HepG2 (cell line): ENCODE data around the gene FGF19. TPM values are rescaled to one million over a fixed set of nuclear protein-coding genes. Genes with fewer than 3 reads are reported as not detected.

Experiments
- CBX5 ChIP-seq: sonication (generic); formaldehyde crosslinking; IDR thresholded peaks from 2 replicates; pipeline ENCODE4 v1.4.0; 2020; ENCODE audit warnings: missing genetic modification reagents, borderline replicate concordance
- PHB2 ChIP-seq: fragments of 450-650 bp; IDR thresholded peaks from 2 replicates; pipeline ENCODE4 v1.6.1; 2018; ENCODE audit not compliant: partially characterized antibody
- ZC3H4 ChIP-seq: sonication (generic); formaldehyde crosslinking; IDR thresholded peaks from 2 replicates; pipeline ENCODE4 v1.4.0; 2020; ENCODE audit warnings: missing genetic modification reagents, borderline replicate concordance
- ZNF598 ChIP-seq: sonication (generic); formaldehyde crosslinking; IDR thresholded peaks from 2 replicates; pipeline ENCODE4 v1.5.1; 2020; ENCODE audit warnings: mild to moderate bottlenecking, missing genetic modification reagents, borderline replicate concordance
- polyA plus RNA-seq, 8 experiments: library from polyadenylated mRNA; depleted of rRNA in 3 of 8; stranded (reverse) in 7 of 8; unstranded in 1 of 8; fragments of >200 nt; fragmentation: Illumina TruSeq in 4 of 8; extraction: Trizol in 4 of 8; gene quantifications; 2 replicates each; pipeline versions ENCODE4 v1.2.1 to v1.2.3, GENCODE V29; 2011 to 2016; ENCODE audit warnings: low read depth in 4 of 8, missing spikeins in 1 of 8, mixed read lengths in 1 of 8; ENCODE audit not compliant: insufficient read depth in 1 of 8
- total RNA-seq, 5 experiments: library from RNA; depleted of rRNA; stranded (reverse); fragments of >200 nt; fragmentation: Illumina TruSeq; extraction: Trizol; gene quantifications; 2 replicates each; pipeline ENCODE4 v1.2.3, GENCODE V29; 2016; ENCODE audit warnings: low read depth in 1 of 5
- TF ChIP-seq, protein P1 (sequence below), 2 experiments: fragments of 450-650 bp in 1 of 2; sonication (generic) in 1 of 2; formaldehyde crosslinking in 1 of 2; IDR thresholded peaks; 2 replicates each; pipeline versions ENCODE4 v1.6.1 to v1.8.0; 2016 to 2022; ENCODE audit warnings: antibody characterized with exemption in 1 of 2, mild to moderate bottlenecking in 1 of 2, missing genetic modification reagents in 1 of 2
- TF ChIP-seq, protein P2 (sequence below): sonication (generic); formaldehyde crosslinking; IDR thresholded peaks from 2 replicates; pipeline ENCODE4 v1.5.1; 2020; ENCODE audit warnings: mild to moderate bottlenecking, moderate library complexity, missing genetic modification reagents

The FGF19 gene
- total and polyA plus RNA-seq, 2 of the 13 experiments (the other 11 are each of a cell fraction or from before 2014, with no cell fraction given), result 0.07 TPM; not detected in 1

DNA sequence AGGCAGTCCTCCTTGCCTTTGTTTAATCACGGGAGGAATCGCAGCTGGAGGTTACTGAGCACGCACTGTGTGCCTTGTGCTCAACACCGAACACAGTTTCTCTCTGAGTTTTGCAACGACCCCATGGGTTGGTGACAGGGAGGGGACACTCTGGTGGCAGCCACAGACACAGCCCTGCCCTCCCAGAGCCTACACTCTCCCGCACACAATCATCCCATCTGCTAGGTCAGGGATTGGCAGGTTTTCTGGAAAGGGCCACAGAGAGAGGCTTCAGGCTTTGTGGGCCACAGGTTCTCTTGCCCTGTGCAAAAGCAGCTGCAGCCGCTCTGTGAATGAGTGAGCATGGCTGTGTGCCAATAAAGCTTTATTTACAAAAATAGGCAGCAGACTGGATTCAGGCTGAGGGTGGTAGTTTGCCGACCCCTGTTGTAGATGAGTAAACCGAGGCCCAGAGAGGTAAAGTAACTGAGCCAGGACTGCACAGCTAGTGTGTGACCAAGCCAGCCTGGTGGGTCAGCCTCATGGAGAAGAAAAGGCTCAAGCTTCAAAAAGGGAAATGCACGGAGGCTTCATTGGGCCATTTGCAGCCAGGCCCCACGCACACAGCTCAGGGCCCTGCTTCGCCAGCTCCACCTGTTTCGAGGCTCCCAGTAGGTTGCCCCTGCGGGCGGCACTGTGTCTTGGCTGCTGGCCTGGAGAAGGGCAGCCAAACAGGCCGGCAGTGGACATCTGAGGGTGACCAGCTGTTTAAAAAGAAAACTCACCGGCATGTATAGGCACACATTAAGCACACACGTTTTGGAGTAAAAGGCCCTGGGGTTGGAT is 45.0 kb downstream of the FGF19 start (continued):
- TF ChIP-seq, protein P1, sequence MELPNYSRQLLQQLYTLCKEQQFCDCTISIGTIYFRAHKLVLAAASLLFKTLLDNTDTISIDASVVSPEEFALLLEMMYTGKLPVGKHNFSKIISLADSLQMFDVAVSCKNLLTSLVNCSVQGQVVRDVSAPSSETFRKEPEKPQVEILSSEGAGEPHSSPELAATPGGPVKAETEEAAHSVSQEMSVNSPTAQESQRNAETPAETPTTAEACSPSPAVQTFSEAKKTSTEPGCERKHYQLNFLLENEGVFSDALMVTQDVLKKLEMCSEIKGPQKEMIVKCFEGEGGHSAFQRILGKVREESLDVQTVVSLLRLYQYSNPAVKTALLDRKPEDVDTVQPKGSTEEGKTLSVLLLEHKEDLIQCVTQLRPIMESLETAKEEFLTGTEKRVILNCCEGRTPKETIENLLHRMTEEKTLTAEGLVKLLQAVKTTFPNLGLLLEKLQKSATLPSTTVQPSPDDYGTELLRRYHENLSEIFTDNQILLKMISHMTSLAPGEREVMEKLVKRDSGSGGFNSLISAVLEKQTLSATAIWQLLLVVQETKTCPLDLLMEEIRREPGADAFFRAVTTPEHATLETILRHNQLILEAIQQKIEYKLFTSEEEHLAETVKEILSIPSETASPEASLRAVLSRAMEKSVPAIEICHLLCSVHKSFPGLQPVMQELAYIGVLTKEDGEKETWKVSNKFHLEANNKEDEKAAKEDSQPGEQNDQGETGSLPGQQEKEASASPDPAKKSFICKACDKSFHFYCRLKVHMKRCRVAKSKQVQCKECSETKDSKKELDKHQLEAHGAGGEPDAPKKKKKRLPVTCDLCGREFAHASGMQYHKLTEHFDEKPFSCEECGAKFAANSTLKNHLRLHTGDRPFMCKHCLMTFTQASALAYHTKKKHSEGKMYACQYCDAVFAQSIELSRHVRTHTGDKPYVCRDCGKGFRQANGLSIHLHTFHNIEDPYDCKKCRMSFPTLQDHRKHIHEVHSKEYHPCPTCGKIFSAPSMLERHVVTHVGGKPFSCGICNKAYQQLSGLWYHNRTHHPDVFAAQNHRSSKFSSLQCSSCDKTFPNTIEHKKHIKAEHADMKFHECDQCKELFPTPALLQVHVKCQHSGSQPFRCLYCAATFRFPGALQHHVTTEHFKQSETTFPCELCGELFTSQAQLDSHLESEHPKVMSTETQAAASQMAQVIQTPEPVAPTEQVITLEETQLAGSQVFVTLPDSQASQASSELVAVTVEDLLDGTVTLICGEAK (IDR thresholded peaks at IDR 0.05), result peak; percentile 79
- TF ChIP-seq, protein P1 (CRISPR knock-in tag; IDR thresholded peaks at IDR 0.05), result peak; percentile 99
- TF ChIP-seq ZC3H4 (CRISPR knock-in tag) (0 out of 2 replicates have a peak, but pooled peaks have one; percentile 54), CBX5 (CRISPR knock-in tag) (0 out of 2 replicates have a peak, but pooled peaks have one; percentile 17), PHB2 (no peak), ZNF598 (CRISPR knock-in tag) (0 out of 2 replicates have a peak, but pooled peaks have one; percentile 41)
- TF ChIP-seq, protein P2, sequence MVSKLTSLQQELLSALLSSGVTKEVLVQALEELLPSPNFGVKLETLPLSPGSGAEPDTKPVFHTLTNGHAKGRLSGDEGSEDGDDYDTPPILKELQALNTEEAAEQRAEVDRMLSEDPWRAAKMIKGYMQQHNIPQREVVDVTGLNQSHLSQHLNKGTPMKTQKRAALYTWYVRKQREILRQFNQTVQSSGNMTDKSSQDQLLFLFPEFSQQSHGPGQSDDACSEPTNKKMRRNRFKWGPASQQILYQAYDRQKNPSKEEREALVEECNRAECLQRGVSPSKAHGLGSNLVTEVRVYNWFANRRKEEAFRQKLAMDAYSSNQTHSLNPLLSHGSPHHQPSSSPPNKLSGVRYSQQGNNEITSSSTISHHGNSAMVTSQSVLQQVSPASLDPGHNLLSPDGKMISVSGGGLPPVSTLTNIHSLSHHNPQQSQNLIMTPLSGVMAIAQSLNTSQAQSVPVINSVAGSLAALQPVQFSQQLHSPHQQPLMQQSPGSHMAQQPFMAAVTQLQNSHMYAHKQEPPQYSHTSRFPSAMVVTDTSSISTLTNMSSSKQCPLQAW (CRISPR knock-in tag), result peak; percentile 23; the same call in 1 of the 2 replicates
